Gastrocnemius medialis (tissue), 4 donors: Measurements from ENCODE around the gene PRKD3. TPM values are rescaled to one million over a fixed set of nuclear protein-coding genes. Genes with fewer than 3 reads are reported as not detected.

ENCODE experiments used
- ATAC-seq, 2 donors: fragments of 150-250 bp; one replicate each; pipeline ENCODE4 v1.9.1; 2016
- DNase-seq, 2 donors: peaks; one replicate each; pipeline ENCODE4 v3.0.0-alpha.2; 2019
- H3K27ac ChIP-seq, 4 donors: fragments of 200-600 bp; sonication (generic); 1 replicate in 1 of 4; 2 replicates in 3 of 4; pipeline ENCODE4 v1.5.1; 2016 to 2018; ENCODE audit warnings: mild to moderate bottlenecking in 2 of 4, moderate library complexity in 1 of 4
- H3K27me3 ChIP-seq, 3 donors: fragments of 200-600 bp; sonication (generic) in 2 of 3; 1 replicate in 1 of 3; 2 replicates in 2 of 3; pipeline versions ENCODE4 v1.5.1 to v1.6.0; 2016 to 2019; ENCODE audit warnings: mild to moderate bottlenecking in 1 of 3, moderate library complexity in 1 of 3
- H3K36me3 ChIP-seq, 2 donors: fragments of 200-600 bp; sonication (generic) in 1 of 2; one replicate each; pipeline ENCODE4 v1.5.1; 2017 to 2018
- H3K4me1 ChIP-seq, 2 donors: fragments of 200-600 bp; sonication (generic) in 1 of 2; one replicate each; pipeline ENCODE4 v1.5.1; 2016 to 2017; ENCODE audit warnings: mild to moderate bottlenecking in 2 of 2
- H3K4me3 ChIP-seq, 4 donors: fragments of 200-600 bp; sonication (generic) in 3 of 4; 1 replicate in 1 of 4; 2 replicates in 3 of 4; pipeline ENCODE4 v1.5.1; 2016 to 2019; ENCODE audit warnings: mild to moderate bottlenecking in 2 of 4
- H3K9me3 ChIP-seq, 3 donors: fragments of 200-600 bp; sonication (generic) in 2 of 3; 1 replicate in 1 of 3; 2 replicates in 2 of 3; pipeline ENCODE4 v1.5.1; 2016 to 2019
- POLR2A ChIP-seq, 2 donors: fragments of 450-650 bp; IDR thresholded peaks; one replicate each; pipeline ENCODE4 v1.6.1; 2017; ENCODE audit warnings: antibody characterized with exemption in 2 of 2, mild to moderate bottlenecking in 2 of 2, moderate library complexity in 2 of 2
- in situ Hi-C, 4 donors: fragments of 200-750 bp; cut with MboI; loops; one replicate each; pipeline versions ENCODE4 v1.15.0 to v1.8.0; 2017; ENCODE audit warnings: low sequenced_read_pairs in 4 of 4
- intact Hi-C: fragments of 100-400 bp; cut with DNase I; formaldehyde crosslinking; loops from one replicate; pipeline ENCODE4 v1.15.1; 2023; ENCODE audit warnings: low total_unique reads
- total RNA-seq, 4 donors: library from RNA; depleted of rRNA; stranded (reverse); fragments of >200 nt; gene quantifications; one replicate each; pipeline versions ENCODE4 v1.1.0 to v1.2.3, GENCODE V29; 2016
- TF ChIP-seq, protein P1 (sequence below), 5 experiments: fragments of 450-650 bp in 3 of 5; fragments of 200-600 bp in 2 of 5; sonication (generic) in 2 of 5; IDR thresholded peaks in 4 of 5; conservative IDR thresholded peaks in 1 of 5; 1 replicate in 4 of 5; 2 replicates in 1 of 5; pipeline ENCODE4 v1.5.1; 2016 to 2019; ENCODE audit warnings: antibody characterized with exemption in 5 of 5, mild to moderate bottlenecking in 3 of 5, moderate library complexity in 3 of 5

Gene PRKD3
- total RNA-seq, 4 donors from 2014 or later = 11.0 to 34.4 (median 14.9) TPM

DNA sequence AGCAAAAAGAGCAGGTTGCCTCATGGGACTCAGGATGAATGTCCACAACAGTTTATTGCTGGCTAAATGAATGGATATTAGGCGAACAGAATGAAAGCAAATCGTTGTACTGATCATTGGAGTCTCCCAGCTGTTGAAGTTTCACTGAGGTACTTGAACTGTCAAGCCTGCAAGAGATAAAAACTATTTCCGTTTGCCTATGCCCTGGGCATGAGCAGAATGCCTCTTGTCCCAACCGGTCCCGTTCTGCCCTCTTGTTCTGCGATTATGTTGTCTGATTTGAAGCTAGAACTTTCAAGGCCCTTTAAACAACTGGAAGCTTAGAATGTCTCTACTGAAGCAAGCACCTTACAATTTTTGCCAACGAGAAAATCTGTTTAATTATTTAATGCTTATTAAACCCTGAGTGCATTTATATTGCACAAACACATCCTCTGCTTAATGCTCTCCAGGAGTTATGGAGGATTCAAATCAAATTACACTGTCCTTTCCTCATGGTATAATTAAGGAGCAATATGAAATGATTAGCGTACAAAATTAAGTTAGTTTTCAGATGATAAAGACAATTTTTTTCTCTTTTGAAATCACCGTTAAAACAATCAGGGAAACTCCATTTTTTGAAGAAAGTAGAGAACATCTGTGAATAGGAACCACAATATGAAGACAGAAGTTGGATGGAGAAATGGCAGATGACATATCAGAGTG is 37.5 kb upstream of the PRKD3 start:
- intact Hi-C loops = loop anchor here (5.0 kb wide), 1 partner anchor 40 kb away; the partner anchor contains the start of gene PRKD3
- no peak for ATAC-seq

DNA sequence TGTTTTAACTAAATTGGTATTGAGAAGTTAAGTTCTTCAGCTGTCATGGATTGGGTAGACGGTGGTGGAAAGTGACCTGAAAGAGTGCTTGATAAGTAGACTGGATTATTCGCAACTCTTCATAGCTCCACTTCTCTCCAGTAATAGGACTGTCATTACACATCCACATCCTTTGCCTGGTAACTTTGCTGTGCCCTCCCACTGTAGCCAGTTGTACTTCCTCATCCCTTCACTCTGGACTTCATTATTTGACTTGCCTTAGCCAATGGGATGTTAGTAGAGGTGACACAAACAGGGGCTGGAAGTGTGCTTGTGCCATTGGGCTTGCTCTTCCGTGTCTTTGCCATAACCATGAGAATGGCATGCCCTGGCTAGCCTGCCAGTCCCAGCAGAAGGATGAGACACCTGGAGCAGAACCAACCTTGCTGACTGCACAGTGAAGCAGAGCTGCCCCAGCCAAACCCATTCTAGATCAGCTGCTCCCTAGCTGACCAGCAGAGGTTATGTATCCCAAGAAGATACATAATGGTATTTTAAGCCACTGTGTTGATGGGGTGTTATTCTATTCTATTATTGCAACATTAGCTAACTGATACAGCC is 36.7 kb upstream of the PRKD3 start:
- DNase-seq = peak; percentile 65 to 66
- H3K4me3 ChIP-seq = no peak overlapping the region
- H3K27me3 ChIP-seq = no peaks in the 10 kb centered on the region
- in situ Hi-C loops = no loop called here
- intact Hi-C loops = loop anchor here (5.0 kb wide), 1 partner anchor 39 kb away; the partner anchor contains the start of gene PRKD3
- H3K27ac ChIP-seq = peak overlapping the region; percentile 67 to 82 (median 70)
- peak; percentile 71 to 81 for ATAC-seq
- H3K4me1 ChIP-seq = peaks cover 20 to 25% of the 10 kb centered on the region in 2 donors
- H3K9me3 ChIP-seq = no peaks in the 10 kb centered on the region
- no peaks in the 10 kb centered on the region for H3K36me3 ChIP-seq
- TF ChIP-seq, protein P1, sequence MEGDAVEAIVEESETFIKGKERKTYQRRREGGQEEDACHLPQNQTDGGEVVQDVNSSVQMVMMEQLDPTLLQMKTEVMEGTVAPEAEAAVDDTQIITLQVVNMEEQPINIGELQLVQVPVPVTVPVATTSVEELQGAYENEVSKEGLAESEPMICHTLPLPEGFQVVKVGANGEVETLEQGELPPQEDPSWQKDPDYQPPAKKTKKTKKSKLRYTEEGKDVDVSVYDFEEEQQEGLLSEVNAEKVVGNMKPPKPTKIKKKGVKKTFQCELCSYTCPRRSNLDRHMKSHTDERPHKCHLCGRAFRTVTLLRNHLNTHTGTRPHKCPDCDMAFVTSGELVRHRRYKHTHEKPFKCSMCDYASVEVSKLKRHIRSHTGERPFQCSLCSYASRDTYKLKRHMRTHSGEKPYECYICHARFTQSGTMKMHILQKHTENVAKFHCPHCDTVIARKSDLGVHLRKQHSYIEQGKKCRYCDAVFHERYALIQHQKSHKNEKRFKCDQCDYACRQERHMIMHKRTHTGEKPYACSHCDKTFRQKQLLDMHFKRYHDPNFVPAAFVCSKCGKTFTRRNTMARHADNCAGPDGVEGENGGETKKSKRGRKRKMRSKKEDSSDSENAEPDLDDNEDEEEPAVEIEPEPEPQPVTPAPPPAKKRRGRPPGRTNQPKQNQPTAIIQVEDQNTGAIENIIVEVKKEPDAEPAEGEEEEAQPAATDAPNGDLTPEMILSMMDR (IDR thresholded peaks at IDR 0.05 in 4 of 5, conservative IDR thresholded peaks at IDR 0.05 in 1 of 5) = no peak
- no peak for TF ChIP-seq POLR2A (IDR thresholded peaks at IDR 0.05)

More for the DNA sequence above, 37.5 kb upstream of the PRKD3 start:
- TF ChIP-seq, protein P1 (IDR thresholded peaks at IDR 0.05 in 4 of 5, conservative IDR thresholded peaks at IDR 0.05 in 1 of 5) = no peak
- TF ChIP-seq POLR2A (IDR thresholded peaks at IDR 0.05) = no peak
- H3K27ac ChIP-seq = peak overlapping the region; percentile 67 to 82 (median 70)
- no peaks in the 10 kb centered on the region for H3K9me3 ChIP-seq
- peaks cover 24 to 28% of the 10 kb centered on the region in 2 donors for H3K4me1 ChIP-seq
- no peak overlapping the region for H3K4me3 ChIP-seq
- in situ Hi-C loops = no loop called here
- no peak for DNase-seq
- H3K36me3 ChIP-seq = no peaks in the 10 kb centered on the region
- H3K27me3 ChIP-seq = no peaks in the 10 kb centered on the region

DNA sequence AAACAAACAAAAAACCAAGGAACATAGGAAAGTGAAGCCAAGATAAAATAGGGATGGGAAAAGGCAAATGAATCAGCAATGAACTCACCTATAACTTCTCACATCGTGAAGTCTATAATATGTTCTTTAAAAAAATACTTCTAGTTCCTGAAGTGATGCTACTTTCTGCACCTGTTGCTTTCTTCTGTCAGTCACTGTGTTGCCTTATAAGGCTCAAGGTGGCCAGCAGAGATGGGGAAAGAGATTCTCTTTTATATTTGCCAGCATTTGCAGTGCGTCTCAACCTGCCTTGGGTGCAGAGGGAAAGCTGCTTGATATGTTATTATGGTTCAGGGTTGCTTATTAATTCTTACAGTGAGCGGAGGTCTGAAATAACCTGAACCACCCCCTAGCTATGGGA is 33.8 kb upstream of the PRKD3 start:
- TF ChIP-seq, protein P1 (IDR thresholded peaks at IDR 0.05 in 4 of 5, conservative IDR thresholded peaks at IDR 0.05 in 1 of 5) = no peak
- H3K27me3 ChIP-seq = no peaks in the 10 kb centered on the region
- in situ Hi-C loops (no loop called here), intact Hi-C loops (no loop called here)
- no peak overlapping the region for H3K27ac ChIP-seq
- H3K4me1 ChIP-seq = peaks cover 5 to 9% of the 10 kb centered on the region in 2 donors
- no peaks in the 10 kb centered on the region for H3K9me3 ChIP-seq
- H3K4me3 ChIP-seq = no peak overlapping the region
- no peaks in the 10 kb centered on the region for H3K36me3 ChIP-seq
- ATAC-seq = no peak
- DNase-seq = no peak

DNA sequence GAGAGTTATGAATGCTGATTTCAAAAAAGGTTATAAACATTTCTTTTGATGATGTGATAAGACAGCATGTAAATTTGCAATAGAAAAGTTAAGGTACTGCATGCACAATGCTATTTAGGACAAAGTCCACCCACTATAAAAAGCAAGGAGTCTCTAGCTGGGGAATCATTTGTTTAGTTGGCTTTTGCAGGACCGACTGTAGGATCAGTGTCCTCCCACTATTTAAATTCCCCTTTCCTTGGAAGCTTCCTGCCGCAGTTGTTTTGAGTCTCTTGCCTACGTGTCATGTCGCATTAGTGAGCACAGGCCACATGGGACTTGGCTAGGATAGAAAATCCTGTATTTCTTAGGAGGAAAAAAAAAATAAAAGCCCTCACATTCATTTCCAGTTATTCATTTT is 32.9 kb upstream of the PRKD3 start:
- DNase-seq (no peak), ATAC-seq (no peak)
- Histone ChIP-seq H3K9me3 (no peaks in the 10 kb centered on the region), H3K27me3 (no peaks in the 10 kb centered on the region), H3K36me3 (no peaks in the 10 kb centered on the region), H3K4me3 (no peak overlapping the region), H3K27ac (no peak overlapping the region), H3K4me1 (peaks cover 5 to 9% of the 10 kb centered on the region in 2 donors)
- intact Hi-C loops = no loop called here
- in situ Hi-C loops = no loop called here
- TF ChIP-seq POLR2A (IDR thresholded peaks at IDR 0.05) = no peak
- TF ChIP-seq, protein P1 (IDR thresholded peaks at IDR 0.05 in 4 of 5, conservative IDR thresholded peaks at IDR 0.05 in 1 of 5) = no peak
